PFSK-1 (cell line): ENCODE results near the gene RPL11.

Source experiments
- FOXP2 ChIP-seq: optimal IDR thresholded peaks from 2 replicates; pipeline ENCODE3; 2011; ENCODE audit warnings: borderline replicate concordance, control low read depth, inconsistent platforms; ENCODE audit not compliant: insufficient read depth; ENCODE audit errors: extremely low read length, extremely low read depth
- POLR2AphosphoS5 ChIP-seq: IDR thresholded peaks from 2 replicates; pipeline ENCODE4 v1.6.1; 2012; ENCODE audit warnings: low read depth, mild to moderate bottlenecking, control low read depth, low read length, moderate library complexity
- REST ChIP-seq, 2 experiments: IDR thresholded peaks; 2 replicates each; pipeline versions ENCODE4 v1.6.1 to v1.8.0; 2011 to 2012; ENCODE audit warnings: low read depth in 2 of 2, low read length in 2 of 2, control low read depth in 1 of 2, inconsistent platforms in 1 of 2, mild to moderate bottlenecking in 1 of 2, moderate library complexity in 1 of 2; ENCODE audit not compliant: insufficient read depth in 1 of 2
- SIN3A ChIP-seq: IDR thresholded peaks from 2 replicates; pipeline ENCODE4 v1.6.1; 2012; ENCODE audit warnings: mild to moderate bottlenecking, low read length, moderate library complexity, borderline replicate concordance; ENCODE audit not compliant: insufficient read depth
- TAF1 ChIP-seq: IDR thresholded peaks from 2 replicates; pipeline ENCODE4 v1.6.1; 2012; ENCODE audit warnings: low read length, control low read depth, borderline replicate concordance; ENCODE audit not compliant: insufficient read depth

Gene RPL11

DNA sequence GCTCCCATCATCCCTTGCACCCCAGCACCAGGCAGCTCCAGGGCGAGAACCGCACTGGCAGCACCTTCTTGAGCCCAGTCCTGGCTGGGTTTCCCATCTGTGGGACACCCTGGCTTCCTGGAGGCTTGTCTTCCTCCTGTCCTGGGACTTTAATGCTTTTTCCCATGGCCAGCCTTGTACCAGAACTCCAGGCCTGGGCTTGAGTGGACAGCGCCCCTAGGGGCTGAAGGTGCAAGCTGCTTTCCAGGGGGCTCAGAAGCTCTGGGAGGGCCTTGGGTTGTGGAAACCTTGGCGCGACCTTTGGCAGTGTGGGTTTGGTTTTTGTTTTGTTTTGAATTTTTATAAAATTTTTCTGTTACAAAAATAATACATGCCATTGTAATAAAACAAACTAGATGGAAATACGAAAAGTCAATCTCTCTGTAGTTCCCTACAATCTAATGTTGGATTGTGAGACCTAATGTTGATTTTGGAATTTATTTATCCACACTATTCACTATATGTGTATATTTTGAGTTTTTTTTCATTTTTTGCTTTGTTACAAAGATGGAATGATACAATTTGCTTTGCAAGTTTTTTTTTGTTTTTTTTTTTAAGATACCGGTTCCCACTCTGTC, 33.8 kb upstream of the RPL11 start:
- no peak for TF ChIP-seq FOXP2
- no peak for TF ChIP-seq SIN3A
- no peak for TF ChIP-seq REST (IDR thresholded peaks at IDR 0.05; ENCODE audit: insufficient read depth in 1 of 2, low read depth in 2 of 2, low read length in 2 of 2)
- no peak for TF ChIP-seq TAF1
- TF ChIP-seq POLR2AphosphoS5: no peak

DNA sequence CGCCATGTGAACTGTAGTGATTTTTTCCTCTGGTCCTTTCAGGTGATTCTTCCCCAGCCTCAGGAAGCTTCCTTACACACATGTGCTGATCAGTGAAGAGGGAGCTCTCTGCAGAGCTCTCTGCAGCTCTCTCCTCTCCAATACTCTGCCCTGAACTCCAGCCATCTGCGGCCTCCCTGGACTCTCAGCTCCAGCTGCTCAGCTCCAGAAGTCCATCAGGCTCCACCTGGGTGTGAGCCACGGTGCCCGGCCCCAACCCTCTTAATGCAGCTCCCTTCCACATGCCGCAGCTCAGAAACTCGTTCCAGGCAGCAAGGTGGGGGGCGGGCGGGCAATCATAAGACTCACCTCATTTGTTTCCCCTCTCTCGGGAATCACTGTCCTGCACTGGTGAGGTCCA, 30.9 kb upstream of the RPL11 start:
- TF ChIP-seq TAF1 (no peak), SIN3A (no peak), POLR2AphosphoS5 (no peak), REST (IDR thresholded peaks at IDR 0.05; ENCODE audit: insufficient read depth in 1 of 2, low read depth in 2 of 2, low read length in 2 of 2) (no peak), FOXP2 (no peak)

- TF ChIP-seq REST (IDR thresholded peaks at IDR 0.05; ENCODE audit: insufficient read depth in 1 of 2, low read depth in 2 of 2, low read length in 2 of 2) (no peak), SIN3A (no peak), FOXP2 (no peak), POLR2AphosphoS5 (no peak), TAF1 (no peak)
Measured at GRCh38 chr1:23661887-23662286, 29.7 kb upstream of the RPL11 start.

DNA sequence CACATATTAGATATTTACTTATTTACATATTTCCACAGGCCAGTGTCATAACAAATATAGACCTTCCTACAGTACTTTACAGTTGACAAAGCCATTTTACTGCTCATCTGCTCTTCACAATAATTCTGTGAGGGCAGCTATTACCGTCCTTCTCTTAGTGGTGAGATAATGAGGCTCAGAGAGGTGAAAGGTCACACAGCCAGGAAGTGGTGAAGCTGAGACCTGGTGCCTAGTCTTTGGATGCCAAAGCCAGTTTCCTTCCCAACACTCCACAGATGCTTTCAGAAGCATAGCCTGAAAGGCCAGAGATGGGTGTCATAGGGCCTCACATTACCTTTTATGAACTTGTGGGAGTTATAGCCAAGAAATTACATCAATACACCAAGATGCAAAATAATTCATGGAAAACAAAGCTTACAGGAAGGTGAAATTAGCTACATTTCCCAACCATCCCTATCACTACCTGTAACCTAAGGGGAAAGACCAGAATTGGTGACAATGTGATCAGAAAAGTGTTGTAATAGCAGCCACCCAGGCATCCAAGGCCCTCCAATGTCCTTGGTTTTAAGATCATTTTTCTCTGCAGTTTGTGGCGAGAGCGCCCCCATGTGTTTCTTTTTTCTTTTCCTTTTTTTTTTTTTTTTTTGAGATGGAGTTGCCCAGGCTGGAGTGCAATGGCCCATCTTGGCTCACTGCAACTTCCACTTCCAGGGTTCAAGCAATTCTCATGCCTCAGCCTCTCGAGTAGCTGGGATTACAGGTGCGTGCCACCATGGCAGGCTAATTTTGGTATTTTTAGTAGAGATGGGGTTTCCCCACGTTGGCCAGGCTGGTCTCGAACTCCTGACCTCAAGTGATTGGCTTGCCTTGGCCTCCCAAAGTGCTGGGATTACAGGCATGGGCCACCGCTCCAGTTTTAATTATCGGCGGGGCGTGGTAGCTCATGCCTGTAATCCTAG, 26.5 kb upstream of the RPL11 start:
- TF ChIP-seq SIN3A: no peak
- no peak for TF ChIP-seq POLR2AphosphoS5
- no peak for TF ChIP-seq REST (IDR thresholded peaks at IDR 0.05; ENCODE audit: insufficient read depth in 1 of 2, low read depth in 2 of 2, low read length in 2 of 2)
- no peak for TF ChIP-seq FOXP2
- TF ChIP-seq TAF1: no peak
